Retinal pigment epithelial cell (primary cell): ENCODE measurements around the gene CAV1.

Experiments used
- DNase-seq: peaks from one replicate; pipeline ENCODE4 v3.0.0-alpha.2; 2010; ENCODE audit warnings: low read depth
- H3K4me3 ChIP-seq: 2 replicates; pipeline ENCODE4 v1.5.1; 2011; ENCODE audit warnings: mild to moderate bottlenecking, low read length, control low read depth, moderate library complexity
- TF ChIP-seq, protein P1 (sequence below): conservative IDR thresholded peaks from 2 replicates; pipeline ENCODE4 v1.5.1; 2011; ENCODE audit warnings: low read depth, low read length, control low read depth, inconsistent platforms

CAV1 gene

DNA sequence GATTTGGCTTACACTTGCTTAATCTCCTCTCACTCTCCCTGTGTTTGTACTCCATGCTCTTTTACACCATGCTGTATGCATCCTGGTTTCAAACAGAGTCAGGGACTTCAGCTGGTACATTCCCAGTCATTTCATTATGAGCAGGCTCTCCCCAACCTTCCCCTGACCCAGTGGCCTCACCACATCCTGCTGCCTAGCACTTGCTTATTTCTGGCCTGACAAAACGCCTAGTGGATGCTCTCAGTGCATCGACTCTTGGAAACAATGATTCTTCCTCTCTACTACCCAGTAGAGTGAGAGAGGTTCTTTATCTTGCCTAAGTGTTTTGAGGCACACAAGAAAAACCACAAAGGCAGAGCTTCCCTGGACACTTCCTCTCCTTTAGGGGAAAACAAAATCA lies 63.4 kb downstream of the CAV1 start:
- TF ChIP-seq, protein P1, sequence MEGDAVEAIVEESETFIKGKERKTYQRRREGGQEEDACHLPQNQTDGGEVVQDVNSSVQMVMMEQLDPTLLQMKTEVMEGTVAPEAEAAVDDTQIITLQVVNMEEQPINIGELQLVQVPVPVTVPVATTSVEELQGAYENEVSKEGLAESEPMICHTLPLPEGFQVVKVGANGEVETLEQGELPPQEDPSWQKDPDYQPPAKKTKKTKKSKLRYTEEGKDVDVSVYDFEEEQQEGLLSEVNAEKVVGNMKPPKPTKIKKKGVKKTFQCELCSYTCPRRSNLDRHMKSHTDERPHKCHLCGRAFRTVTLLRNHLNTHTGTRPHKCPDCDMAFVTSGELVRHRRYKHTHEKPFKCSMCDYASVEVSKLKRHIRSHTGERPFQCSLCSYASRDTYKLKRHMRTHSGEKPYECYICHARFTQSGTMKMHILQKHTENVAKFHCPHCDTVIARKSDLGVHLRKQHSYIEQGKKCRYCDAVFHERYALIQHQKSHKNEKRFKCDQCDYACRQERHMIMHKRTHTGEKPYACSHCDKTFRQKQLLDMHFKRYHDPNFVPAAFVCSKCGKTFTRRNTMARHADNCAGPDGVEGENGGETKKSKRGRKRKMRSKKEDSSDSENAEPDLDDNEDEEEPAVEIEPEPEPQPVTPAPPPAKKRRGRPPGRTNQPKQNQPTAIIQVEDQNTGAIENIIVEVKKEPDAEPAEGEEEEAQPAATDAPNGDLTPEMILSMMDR, result no peak
- no peak for DNase-seq
- H3K4me3 ChIP-seq, result no peak overlapping the region

DNA sequence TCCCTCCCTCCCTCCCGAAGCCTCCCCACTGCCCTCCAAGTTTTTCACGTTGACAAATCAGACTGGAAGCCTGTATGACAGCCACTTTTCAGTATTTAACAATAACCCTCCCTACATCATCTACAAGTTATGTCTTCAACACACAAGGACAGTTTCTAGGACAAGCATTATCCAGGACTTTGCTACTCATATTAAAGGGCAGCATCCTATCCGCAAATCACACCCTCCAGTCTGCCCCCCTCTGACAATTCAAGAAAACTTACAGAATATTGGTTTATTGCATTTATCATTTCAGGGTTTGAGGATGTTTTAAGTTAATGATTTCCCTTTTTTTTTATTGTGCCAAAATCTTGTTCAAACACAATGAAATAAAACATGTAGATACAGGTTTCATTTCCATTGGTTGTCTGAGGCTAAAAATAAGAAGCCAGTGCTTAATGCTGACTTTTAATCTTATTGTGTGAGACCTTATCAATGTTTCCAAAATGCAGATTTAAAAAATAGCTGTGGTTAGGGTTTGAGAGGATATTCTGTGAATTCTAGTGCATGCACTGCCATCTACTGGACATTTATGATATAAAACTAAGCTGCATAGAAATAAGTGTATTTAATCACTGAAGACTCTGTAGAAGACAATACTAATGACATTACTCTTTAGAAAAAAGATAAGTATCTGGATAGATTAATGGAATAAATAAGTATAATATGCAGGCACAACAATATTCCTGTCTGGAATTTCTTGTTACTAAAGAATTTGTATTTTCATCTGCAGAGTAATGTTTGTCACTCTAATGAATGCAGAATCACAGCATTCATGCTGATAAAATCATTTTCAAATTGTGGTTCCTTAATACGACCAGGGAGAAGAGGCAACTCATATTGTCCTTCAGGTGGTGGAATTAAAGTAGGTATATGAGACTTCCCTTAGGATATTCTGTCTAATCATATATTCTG lies 64.1 kb downstream of the CAV1 start:
- no peak for DNase-seq
- H3K4me3 ChIP-seq, result no peak overlapping the region
- TF ChIP-seq, protein P1, result peak; percentile 36

DNA sequence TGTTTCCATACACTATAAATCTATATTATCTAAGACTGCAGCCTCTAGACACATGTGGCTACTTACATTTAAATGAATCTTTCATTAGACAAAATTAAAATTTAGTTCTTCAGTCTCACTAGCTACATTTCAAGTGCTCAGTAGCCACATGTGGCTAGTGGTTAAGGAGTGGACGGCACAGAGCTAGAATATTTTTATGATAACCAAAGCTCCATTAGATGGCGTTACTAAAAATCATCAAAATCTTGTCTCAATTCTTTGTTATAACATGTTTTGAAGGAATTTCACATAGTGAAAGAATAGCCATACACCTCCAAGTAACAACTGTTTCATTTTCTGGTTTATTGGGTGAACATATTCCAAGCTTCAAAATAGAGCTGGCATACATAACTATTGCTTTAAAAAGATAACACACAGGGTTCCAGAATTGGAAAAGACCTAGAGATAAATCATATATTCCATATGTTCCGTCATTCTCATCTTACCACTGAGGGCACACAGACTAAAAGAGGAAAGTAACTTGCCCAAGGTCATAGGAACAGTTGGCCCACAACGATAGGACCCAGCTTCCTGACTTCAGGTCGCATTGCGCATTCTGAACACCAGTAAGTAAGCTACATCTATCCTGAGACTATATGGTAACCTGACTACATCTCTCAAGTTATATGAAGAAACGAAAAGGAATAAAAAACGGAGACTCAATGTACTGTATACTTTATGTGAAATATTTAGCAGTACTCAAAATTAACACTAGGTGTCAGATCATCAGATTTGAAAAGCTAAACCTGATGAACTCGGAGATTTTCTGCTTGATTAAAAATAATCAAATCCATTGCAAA lies 66.6 kb downstream of the CAV1 start:
- TF ChIP-seq, protein P1, result peak; percentile 55
- DNase-seq, result no peak
- no peak overlapping the region for H3K4me3 ChIP-seq

DNA sequence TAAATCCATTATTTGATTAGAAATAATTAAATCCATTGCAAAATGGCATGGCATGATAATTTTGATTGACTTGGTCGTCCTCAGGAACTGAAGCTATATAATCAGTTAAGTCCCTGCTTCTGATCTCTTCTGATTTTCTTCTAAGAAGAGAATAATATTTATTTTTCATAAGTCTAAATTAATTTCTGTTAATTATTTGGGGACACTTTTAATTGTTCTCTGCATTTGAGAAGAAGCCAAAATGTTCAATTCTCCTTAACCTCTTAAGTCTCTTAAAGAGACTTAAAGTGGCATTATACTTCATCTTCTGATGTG lies 67.2 kb downstream of the CAV1 start:
- TF ChIP-seq, protein P1, result no peak
- no peak for DNase-seq

DNA sequence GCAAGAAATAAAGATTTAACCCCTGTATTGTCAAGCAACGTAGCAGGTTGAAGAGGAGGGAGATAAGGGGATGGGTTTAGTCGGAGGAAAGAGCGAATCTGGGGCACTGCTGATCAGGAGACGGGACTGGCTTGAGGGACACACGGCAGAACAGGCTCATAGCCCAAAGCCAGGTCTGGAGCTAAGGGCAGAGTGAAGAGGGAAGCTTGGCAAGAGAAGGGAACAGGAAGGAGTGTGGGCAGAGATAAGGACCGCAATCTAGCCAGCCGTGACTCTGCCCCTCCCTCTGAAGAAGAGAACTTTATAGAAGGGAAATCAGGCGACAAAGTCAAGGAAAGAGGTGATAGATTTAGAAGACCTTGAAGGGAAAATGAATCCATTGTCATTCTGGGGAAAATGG lies 67.6 kb downstream of the CAV1 start:
- no peak overlapping the region for H3K4me3 ChIP-seq
- no peak for DNase-seq
- TF ChIP-seq, protein P1, result peak; percentile 1

More for the DNA sequence above, 67.2 kb downstream of the CAV1 start:
- H3K4me3 ChIP-seq, result no peak overlapping the region

DNA sequence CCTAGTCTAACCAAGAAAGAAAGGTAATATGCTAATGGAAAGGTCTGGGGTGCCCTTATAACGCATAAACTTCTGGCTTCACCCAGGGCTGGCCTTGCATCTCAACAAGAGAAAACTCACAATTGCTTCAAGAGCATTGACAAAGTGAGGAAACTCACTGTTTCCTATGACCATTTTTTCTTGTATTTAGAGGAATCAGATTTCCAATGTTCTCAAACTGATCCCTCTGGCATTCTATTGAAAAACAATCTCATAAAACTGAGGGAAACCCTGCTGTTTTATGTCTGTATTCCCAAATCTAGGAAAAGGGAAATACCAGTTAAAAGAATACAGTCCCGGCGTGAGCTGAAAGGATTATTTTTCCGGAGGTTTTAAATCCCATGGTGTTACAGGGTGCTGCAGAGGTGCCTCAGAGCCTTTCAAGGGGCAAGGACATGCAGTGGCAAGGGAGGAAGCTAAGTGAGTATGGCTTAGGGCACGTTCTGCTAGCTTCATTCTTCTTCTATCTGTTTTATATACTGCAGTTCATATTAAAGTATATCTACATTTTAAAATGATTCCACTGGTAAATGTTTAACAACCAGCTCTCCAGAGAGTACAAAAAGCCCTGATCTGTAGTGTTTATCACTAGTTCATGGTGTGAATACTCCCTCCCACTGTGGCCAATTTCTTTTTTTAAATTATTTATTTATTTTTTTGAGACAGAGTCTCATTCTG lies 68.7 kb downstream of the CAV1 start:
- no peak overlapping the region for H3K4me3 ChIP-seq
- TF ChIP-seq, protein P1, result no peak
- no peak for DNase-seq
